NK-92 (cell line): ENCODE data around the gene FCN3.
"Not testable (repeated sequence)": the region's sequence is repeated elsewhere in the genome, so short reads cannot be mapped to it uniquely, and the experiment has no call there.

Experiments used
- DNase-seq: peaks from one replicate; lab custom pipeline; 2025; ENCODE audit not compliant: unreplicated experiment; lab: John Stamatoyannopoulos, UW

The FCN3 gene

GRCh38 chr1:27374362-27375086, at the start of gene FCN3:
TSS of gene FCN3 (minus strand) at chr1:27374824. CDS start at chr1:27374818, 6 bp downstream.
- no peak for DNase-seq

- DNase-seq: no peak
Observed at GRCh38 chr1:27423709-27424108, 49.1 kb upstream of the FCN3 start.

GRCh38 chr1:27418326-27419185, 43.9 kb upstream of the FCN3 start:
- no peak for DNase-seq

- DNase-seq: no peak
Observed at GRCh38 chr1:27417713-27418112, 43.1 kb upstream of the FCN3 start.

- DNase-seq: no peak
Observed at GRCh38 chr1:27416387-27417111, 41.9 kb upstream of the FCN3 start.

- no peak for DNase-seq
Observed at GRCh38 chr1:27414091-27414490, 39.5 kb upstream of the FCN3 start.

- no peak for DNase-seq
Observed at GRCh38 chr1:27413004-27413403, 38.4 kb upstream of the FCN3 start.

- DNase-seq: no peak
Observed at GRCh38 chr1:27412502-27412901, 37.9 kb upstream of the FCN3 start.

- DNase-seq: no peak
Observed at GRCh38 chr1:27410709-27411108, 36.1 kb upstream of the FCN3 start.

GRCh38 chr1:27409669-27410068, 35.0 kb upstream of the FCN3 start:
- no peak for DNase-seq

GRCh38 chr1:27408151-27408550, 33.5 kb upstream of the FCN3 start:
- DNase-seq: no peak

GRCh38 chr1:27406791-27407190, 32.2 kb upstream of the FCN3 start:
- DNase-seq: not testable (repeated sequence)

- DNase-seq: no peak
Observed at GRCh38 chr1:27406362-27406680, 31.7 kb upstream of the FCN3 start.

GRCh38 chr1:27405598-27406361, 31.2 kb upstream of the FCN3 start:
- not testable (repeated sequence) for DNase-seq

- no peak for DNase-seq
Observed at GRCh38 chr1:27405074-27405473, 30.4 kb upstream of the FCN3 start.

GRCh38 chr1:27403931-27404330, 29.3 kb upstream of the FCN3 start:
- DNase-seq: no peak

GRCh38 chr1:27403065-27403726, 28.6 kb upstream of the FCN3 start:
- DNase-seq: no peak

- DNase-seq: no peak
Observed at GRCh38 chr1:27402349-27402754, 27.7 kb upstream of the FCN3 start.

GRCh38 chr1:27400963-27401341, 26.3 kb upstream of the FCN3 start:
- DNase-seq: no peak
